Mononuclear cell (primary cell): ENCODE data around the gene PRKCB. TPM values are rescaled to one million over a fixed set of nuclear protein-coding genes. Genes with fewer than 3 reads are reported as not detected.

Experiments
- H3K27me3 ChIP-seq: 2 replicates; pipeline ENCODE4 v1.6.0; 2011; ENCODE audit warnings: low read length, control low read depth; ENCODE audit not compliant: insufficient read depth
- H3K4me1 ChIP-seq: 2 replicates; pipeline ENCODE4 v1.5.1; 2011; ENCODE audit warnings: mild to moderate bottlenecking, low read length, control low read depth; ENCODE audit not compliant: insufficient read depth
- H3K4me3 ChIP-seq: 2 replicates; pipeline ENCODE4 v1.5.1; 2011; ENCODE audit warnings: mild to moderate bottlenecking, low read length, moderate library complexity
- H3K9me3 ChIP-seq: 2 replicates; pipeline ENCODE4 v1.5.1; 2011; ENCODE audit warnings: low read depth, mild to moderate bottlenecking, control low read depth, low read length
- total RNA-seq: library from RNA; depleted of rRNA; stranded (reverse); fragments of >200 nt; gene quantifications from one replicate; pipeline ENCODE4 v1.2.3, GENCODE V29; 2012

The PRKCB gene
- total RNA-seq, 1 donor, result 110 TPM

- no peak overlapping the region for H3K4me3 ChIP-seq
- no peaks in the 10 kb centered on the region for H3K27me3 ChIP-seq
- peaks cover 96% of the 10 kb centered on the region for H3K4me1 ChIP-seq
- no peaks in the 10 kb centered on the region for H3K9me3 ChIP-seq
Measured at GRCh38 chr16:23869052-23869451, 33.3 kb downstream of the PRKCB start.

- peaks cover 92% of the 10 kb centered on the region for H3K4me1 ChIP-seq
- H3K27me3 ChIP-seq, result no peaks in the 10 kb centered on the region
- H3K4me3 ChIP-seq, result no peak overlapping the region
Measured at GRCh38 chr16:23871924-23872323, 36.1 kb downstream of the PRKCB start.

GRCh38 chr16:23874613-23875294 is 39.0 kb downstream of the PRKCB start:
- no peaks in the 10 kb centered on the region for H3K9me3 ChIP-seq
- H3K4me1 ChIP-seq, result peaks cover 89% of the 10 kb centered on the region
- H3K4me3 ChIP-seq, result no peak overlapping the region
- H3K27me3 ChIP-seq, result no peaks in the 10 kb centered on the region

More at GRCh38 chr16:23871924-23872323, 36.1 kb downstream of the PRKCB start:
- no peaks in the 10 kb centered on the region for H3K9me3 ChIP-seq

- H3K4me3 ChIP-seq, result no peak overlapping the region
- H3K4me1 ChIP-seq, result peaks cover 92% of the 10 kb centered on the region
- H3K27me3 ChIP-seq, result no peaks in the 10 kb centered on the region
- H3K9me3 ChIP-seq, result no peaks in the 10 kb centered on the region
Measured at GRCh38 chr16:23876256-23876896, 40.6 kb downstream of the PRKCB start.

- Histone ChIP-seq H3K27me3 (no peaks in the 10 kb centered on the region), H3K4me1 (peaks cover 90% of the 10 kb centered on the region), H3K4me3 (no peak overlapping the region), H3K9me3 (no peaks in the 10 kb centered on the region)
Measured at GRCh38 chr16:23877107-23878070, 41.6 kb downstream of the PRKCB start.

GRCh38 chr16:23879735-23880373 is 44.1 kb downstream of the PRKCB start:
- Histone ChIP-seq H3K4me1 (peaks cover 87% of the 10 kb centered on the region), H3K4me3 (no peak overlapping the region), H3K9me3 (no peaks in the 10 kb centered on the region), H3K27me3 (no peaks in the 10 kb centered on the region)

GRCh38 chr16:23889189-23889588 is 53.4 kb downstream of the PRKCB start:
- no peak overlapping the region for H3K4me3 ChIP-seq
- no peaks in the 10 kb centered on the region for H3K27me3 ChIP-seq
- peaks cover 15% of the 10 kb centered on the region for H3K4me1 ChIP-seq
- H3K9me3 ChIP-seq, result no peaks in the 10 kb centered on the region

GRCh38 chr16:23893986-23894385 is 58.2 kb downstream of the PRKCB start:
- H3K4me3 ChIP-seq, result no peak overlapping the region
- no peaks in the 10 kb centered on the region for H3K27me3 ChIP-seq
- no peaks in the 10 kb centered on the region for H3K9me3 ChIP-seq
- peaks cover 28% of the 10 kb centered on the region for H3K4me1 ChIP-seq

- Histone ChIP-seq H3K4me1 (peaks cover 36% of the 10 kb centered on the region), H3K9me3 (no peaks in the 10 kb centered on the region), H3K27me3 (no peaks in the 10 kb centered on the region), H3K4me3 (no peak overlapping the region)
Measured at GRCh38 chr16:23895052-23895451, 59.3 kb downstream of the PRKCB start.

GRCh38 chr16:23896832-23897821 is 61.3 kb downstream of the PRKCB start:
- Histone ChIP-seq H3K9me3 (no peaks in the 10 kb centered on the region), H3K4me1 (peaks cover 53% of the 10 kb centered on the region), H3K4me3 (no peak overlapping the region), H3K27me3 (no peaks in the 10 kb centered on the region)

- Histone ChIP-seq H3K9me3 (no peaks in the 10 kb centered on the region), H3K4me3 (no peak overlapping the region), H3K4me1 (peaks cover 67% of the 10 kb centered on the region), H3K27me3 (no peaks in the 10 kb centered on the region)
Measured at GRCh38 chr16:23898682-23899430, 63.1 kb downstream of the PRKCB start.

GRCh38 chr16:23899869-23900268 is 64.1 kb downstream of the PRKCB start:
- Histone ChIP-seq H3K4me1 (peaks cover 63% of the 10 kb centered on the region), H3K9me3 (no peaks in the 10 kb centered on the region), H3K27me3 (no peaks in the 10 kb centered on the region), H3K4me3 (no peak overlapping the region)

GRCh38 chr16:23900480-23901177 is 64.8 kb downstream of the PRKCB start:
- no peaks in the 10 kb centered on the region for H3K9me3 ChIP-seq
- no peaks in the 10 kb centered on the region for H3K27me3 ChIP-seq
- H3K4me1 ChIP-seq, result peaks cover 63% of the 10 kb centered on the region
- H3K4me3 ChIP-seq, result no peak overlapping the region
